HepG2 (cell line): ENCODE data around the gene DQX1. TPM values are rescaled to one million over a fixed set of nuclear protein-coding genes. Genes with fewer than 3 reads are reported as not detected.
A peak's percentile ranks its signal among the peaks of the same experiment; 100 is the strongest.

ENCODE experiments used
- BATF2 ChIP-seq: sonication (generic); formaldehyde crosslinking; IDR thresholded peaks from 2 replicates; pipeline ENCODE4 v1.8.0; 2022; ENCODE audit warnings: mild to moderate bottlenecking, missing genetic modification reagents, moderate library complexity
- CEBPG ChIP-seq: IDR thresholded peaks from 2 replicates; pipeline ENCODE4 v1.6.1; 2016
- ELF1 ChIP-seq: sonication (generic); formaldehyde crosslinking; IDR thresholded peaks from 2 replicates; pipeline ENCODE4 v1.4.0; 2020; ENCODE audit warnings: missing genetic modification reagents
- FOXJ3 ChIP-seq: sonication (generic); formaldehyde crosslinking; IDR thresholded peaks from 2 replicates; pipeline ENCODE4 v1.4.0; 2020; ENCODE audit warnings: missing genetic modification reagents, mild to moderate bottlenecking, borderline replicate concordance
- LCORL ChIP-seq, 2 experiments: fragments of 450-650 bp in 1 of 2; sonication (generic) in 1 of 2; formaldehyde crosslinking in 1 of 2; IDR thresholded peaks; 2 replicates each; pipeline versions ENCODE4 v1.5.0 to v1.6.1; 2017 to 2020; ENCODE audit warnings: antibody characterized with exemption in 1 of 2, missing genetic modification reagents in 1 of 2
- NPAS2 ChIP-seq: sonication (generic); formaldehyde crosslinking; IDR thresholded peaks from 2 replicates; pipeline ENCODE4 v1.8.0; 2022; ENCODE audit warnings: mild to moderate bottlenecking, missing genetic modification reagents, borderline replicate concordance
- PREB ChIP-seq: sonication (generic); formaldehyde crosslinking; IDR thresholded peaks from 2 replicates; pipeline ENCODE4 v1.4.0; 2020; ENCODE audit warnings: missing genetic modification reagents
- RXRB ChIP-seq: IDR thresholded peaks from 2 replicates; pipeline ENCODE4 v1.6.1; 2016; ENCODE audit warnings: borderline replicate concordance, missing genetic modification reagents, missing compliant biosample characterization
- SNAPC4 ChIP-seq: sonication (generic); formaldehyde crosslinking; IDR thresholded peaks from 2 replicates; pipeline ENCODE4 v1.4.0; 2020; ENCODE audit warnings: mild to moderate bottlenecking, missing genetic modification reagents
- THAP8 ChIP-seq: sonication (generic); formaldehyde crosslinking; IDR thresholded peaks from 2 replicates; pipeline ENCODE4 v1.5.1; 2020; ENCODE audit warnings: missing genetic modification reagents, mild to moderate bottlenecking, borderline replicate concordance
- TRIM24 ChIP-seq: sonication (generic); formaldehyde crosslinking; IDR thresholded peaks from 2 replicates; pipeline ENCODE4 v1.8.0; 2022; ENCODE audit warnings: mild to moderate bottlenecking, missing genetic modification reagents
- ZBTB10 ChIP-seq: sonication (generic); formaldehyde crosslinking; IDR thresholded peaks from 2 replicates; pipeline ENCODE4 v1.4.0; 2020; ENCODE audit warnings: missing genetic modification reagents, borderline replicate concordance
- ZNF230 ChIP-seq: sonication (generic); formaldehyde crosslinking; IDR thresholded peaks from 2 replicates; pipeline ENCODE4 v1.4.0; 2020; ENCODE audit warnings: mild to moderate bottlenecking, missing genetic modification reagents
- ZNF30 ChIP-seq: sonication (generic); formaldehyde crosslinking; IDR thresholded peaks from 2 replicates; pipeline ENCODE4 v1.5.0; 2020; ENCODE audit warnings: mild to moderate bottlenecking, missing genetic modification reagents
- ZNF703 ChIP-seq: sonication (generic); formaldehyde crosslinking; IDR thresholded peaks from 2 replicates; pipeline ENCODE4 v1.5.1; 2020; ENCODE audit warnings: missing genetic modification reagents, mild to moderate bottlenecking, moderate library complexity, borderline replicate concordance
- ZNF746 ChIP-seq: sonication (generic); formaldehyde crosslinking; IDR thresholded peaks from 2 replicates; pipeline ENCODE4 v1.8.0; 2022; ENCODE audit warnings: mild to moderate bottlenecking, missing genetic modification reagents
- ZNF773 ChIP-seq: sonication (generic); formaldehyde crosslinking; IDR thresholded peaks from 2 replicates; pipeline ENCODE4 v1.4.0; 2020; ENCODE audit warnings: missing genetic modification reagents, borderline replicate concordance
- polyA plus RNA-seq, 8 experiments: library from polyadenylated mRNA; depleted of rRNA in 3 of 8; stranded (reverse) in 7 of 8; unstranded in 1 of 8; fragments of >200 nt; fragmentation: Illumina TruSeq in 4 of 8; extraction: Trizol in 4 of 8; gene quantifications; 2 replicates each; pipeline versions ENCODE4 v1.2.1 to v1.2.3, GENCODE V29; 2011 to 2016; ENCODE audit warnings: low read depth in 4 of 8, missing spikeins in 1 of 8, mixed read lengths in 1 of 8; ENCODE audit not compliant: insufficient read depth in 1 of 8
- total RNA-seq, 5 experiments: library from RNA; depleted of rRNA; stranded (reverse); fragments of >200 nt; fragmentation: Illumina TruSeq; extraction: Trizol; gene quantifications; 2 replicates each; pipeline ENCODE4 v1.2.3, GENCODE V29; 2016; ENCODE audit warnings: low read depth in 1 of 5

DQX1 gene
- total and polyA plus RNA-seq, 2 of the 13 experiments (the other 11 are each of a cell fraction or from before 2014, with no cell fraction given): 27.6 to 89.8 TPM

GRCh38 chr2:74507145-74507925, 18.7 kb downstream of the DQX1 start, which contains the start of gene PCGF1 (continued):
- TF ChIP-seq SNAPC4 (CRISPR knock-in tag): peak; percentile 62
- TF ChIP-seq ZNF230 (CRISPR knock-in tag): peak; percentile 93; the same call in 1 of the 2 replicates
- 0 out of 2 replicates have a peak, but pooled peaks have one; percentile 47 for TF ChIP-seq FOXJ3
- no peak for TF ChIP-seq ZNF30 (CRISPR knock-in tag)
- peak; percentile 92 for TF ChIP-seq RXRB (CRISPR knock-in tag)
- no peak for TF ChIP-seq ZNF703 (CRISPR knock-in tag)
- TF ChIP-seq BATF2 (CRISPR knock-in tag): 0 out of 2 replicates have a peak, but pooled peaks have one; percentile 59
- no peak for TF ChIP-seq LCORL (IDR thresholded peaks at IDR 0.05)
- TF ChIP-seq LCORL (CRISPR knock-in tag; IDR thresholded peaks at IDR 0.05): peak; percentile 56; the same call in 1 of the 2 replicates
- peak; percentile 94 for TF ChIP-seq ELF1
- TF ChIP-seq ZBTB10 (CRISPR knock-in tag): peak; percentile 96
- no peak for TF ChIP-seq TRIM24 (CRISPR knock-in tag)
- TF ChIP-seq PREB (CRISPR knock-in tag): no peak
- peak; percentile 21; the same call in 1 of the 2 replicates for TF ChIP-seq ZNF746
- TF ChIP-seq NPAS2 (CRISPR knock-in tag): peak; percentile 89; the same call in 1 of the 2 replicates
- no peak for TF ChIP-seq ZNF773
- peak; percentile 27; the same call in 1 of the 2 replicates for TF ChIP-seq THAP8 (CRISPR knock-in tag)
- peak; percentile 80 for TF ChIP-seq CEBPG (CRISPR knock-in tag)
